ENCODE measurements around the gene RSPO4.

DNA sequence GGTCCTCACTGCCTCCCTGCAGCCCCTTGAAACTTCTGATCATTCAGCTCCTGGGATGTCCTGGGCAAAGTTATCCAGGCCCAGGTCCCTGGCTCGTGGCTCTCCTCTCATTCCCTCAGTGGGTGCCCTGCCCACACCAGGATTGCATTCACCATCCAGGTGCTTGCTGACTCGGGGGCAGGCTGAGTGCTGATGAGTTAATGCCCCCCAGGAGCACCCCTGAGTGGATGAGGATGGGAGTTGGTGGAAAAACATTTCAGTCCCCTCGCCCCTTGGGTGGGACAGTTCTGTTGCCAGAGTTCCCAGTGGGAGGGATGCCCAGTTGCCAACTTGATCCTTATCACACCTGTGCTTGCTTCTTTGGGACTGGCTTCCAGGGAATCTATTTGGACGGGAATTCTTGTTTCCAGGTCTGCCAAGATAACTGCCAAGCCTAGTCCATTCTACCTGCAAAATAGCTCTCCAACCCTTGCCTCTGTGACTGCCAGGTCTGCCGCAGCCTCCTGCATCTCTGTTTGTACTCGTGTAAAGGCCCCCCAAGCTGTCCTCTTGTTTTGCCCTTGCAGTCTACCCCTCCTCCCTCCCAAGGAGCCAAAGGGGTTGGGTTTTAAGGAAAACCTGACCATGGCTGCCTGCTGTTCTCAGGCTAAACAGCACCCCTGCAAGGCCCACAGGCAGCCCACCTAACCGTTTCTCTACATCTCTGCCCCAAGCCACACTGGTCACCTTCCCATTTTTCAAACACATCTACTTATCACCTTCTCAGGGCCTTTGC is 11.6 kb upstream of the RSPO4 start:
- TF ChIP-seq CEBPB (IDR thresholded peaks at IDR 0.05; ENCODE audit: borderline replicate concordance, low read depth, low read length) (no peak), RAD21 (CRISPR knock-in tag; IDR thresholded peaks at IDR 0.05) (no peak), KDM5B (CRISPR knock-in tag; IDR thresholded peaks at IDR 0.05; ENCODE audit: borderline replicate concordance) (no peak)
- TF ChIP-seq, protein P1, sequence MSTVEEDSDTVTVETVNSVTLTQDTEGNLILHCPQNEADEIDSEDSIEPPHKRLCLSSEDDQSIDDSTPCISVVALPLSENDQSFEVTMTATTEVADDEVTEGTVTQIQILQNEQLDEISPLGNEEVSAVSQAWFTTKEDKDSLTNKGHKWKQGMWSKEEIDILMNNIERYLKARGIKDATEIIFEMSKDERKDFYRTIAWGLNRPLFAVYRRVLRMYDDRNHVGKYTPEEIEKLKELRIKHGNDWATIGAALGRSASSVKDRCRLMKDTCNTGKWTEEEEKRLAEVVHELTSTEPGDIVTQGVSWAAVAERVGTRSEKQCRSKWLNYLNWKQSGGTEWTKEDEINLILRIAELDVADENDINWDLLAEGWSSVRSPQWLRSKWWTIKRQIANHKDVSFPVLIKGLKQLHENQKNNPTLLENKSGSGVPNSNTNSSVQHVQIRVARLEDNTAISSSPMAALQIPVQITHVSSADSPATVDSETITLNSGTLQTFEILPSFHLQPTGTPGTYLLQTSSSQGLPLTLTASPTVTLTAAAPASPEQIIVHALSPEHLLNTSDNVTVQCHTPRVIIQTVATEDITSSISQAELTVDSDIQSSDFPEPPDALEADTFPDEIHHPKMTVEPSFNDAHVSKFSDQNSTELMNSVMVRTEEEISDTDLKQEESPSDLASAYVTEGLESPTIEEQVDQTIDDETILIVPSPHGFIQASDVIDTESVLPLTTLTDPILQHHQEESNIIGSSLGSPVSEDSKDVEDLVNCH (CRISPR knock-in tag; IDR thresholded peaks at IDR 0.05): no peak
